PC-3 (cell line): ENCODE measurements around the gene MAP3K7CL.

Experiments used
- EZH2 ChIP-seq: fragments of 300-600 bp; sonication (generic); IDR thresholded peaks from one replicate; pipeline ENCODE4 v1.6.1; 2017; ENCODE audit warnings: antibody characterized with exemption, mild to moderate bottlenecking, low read length; ENCODE audit not compliant: unreplicated experiment
- EZH2phosphoT487 ChIP-seq: fragments of 300-600 bp; sonication (generic); IDR thresholded peaks from 2 replicates; pipeline ENCODE4 v1.6.1; 2018; ENCODE audit warnings: mild to moderate bottlenecking, antibody characterized with exemption, low read length, borderline replicate concordance
- TF ChIP-seq, protein P1 (sequence below): fragments of 300-600 bp; sonication (generic); conservative IDR thresholded peaks from 2 replicates; pipeline ENCODE4 v1.5.1; 2017; ENCODE audit warnings: antibody characterized with exemption, low read depth, mild to moderate bottlenecking, low read length

DNA sequence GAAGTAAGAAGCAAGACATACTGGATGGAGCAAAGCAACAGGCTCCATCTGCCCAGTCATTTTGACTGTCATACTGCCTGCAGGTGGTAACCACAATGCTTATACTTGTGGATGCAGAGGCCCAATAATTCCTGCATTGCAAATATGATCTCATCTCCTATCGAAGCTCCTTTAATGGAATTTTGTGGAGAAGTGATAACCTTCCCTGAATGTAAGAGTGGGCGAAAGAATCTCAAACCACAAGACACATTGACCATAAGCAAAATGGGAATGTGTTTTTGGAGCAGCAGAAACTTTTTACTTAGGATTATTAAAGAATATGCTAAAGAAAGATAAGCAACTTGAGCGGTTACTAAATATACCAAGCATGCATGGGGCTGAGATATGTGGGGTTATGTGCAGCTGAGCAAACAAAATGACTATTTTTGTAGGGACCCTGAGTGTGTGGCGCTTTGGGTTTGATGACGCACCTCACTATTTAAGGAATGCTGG is 90.9 kb downstream of the MAP3K7CL start:
- TF ChIP-seq, protein P1, sequence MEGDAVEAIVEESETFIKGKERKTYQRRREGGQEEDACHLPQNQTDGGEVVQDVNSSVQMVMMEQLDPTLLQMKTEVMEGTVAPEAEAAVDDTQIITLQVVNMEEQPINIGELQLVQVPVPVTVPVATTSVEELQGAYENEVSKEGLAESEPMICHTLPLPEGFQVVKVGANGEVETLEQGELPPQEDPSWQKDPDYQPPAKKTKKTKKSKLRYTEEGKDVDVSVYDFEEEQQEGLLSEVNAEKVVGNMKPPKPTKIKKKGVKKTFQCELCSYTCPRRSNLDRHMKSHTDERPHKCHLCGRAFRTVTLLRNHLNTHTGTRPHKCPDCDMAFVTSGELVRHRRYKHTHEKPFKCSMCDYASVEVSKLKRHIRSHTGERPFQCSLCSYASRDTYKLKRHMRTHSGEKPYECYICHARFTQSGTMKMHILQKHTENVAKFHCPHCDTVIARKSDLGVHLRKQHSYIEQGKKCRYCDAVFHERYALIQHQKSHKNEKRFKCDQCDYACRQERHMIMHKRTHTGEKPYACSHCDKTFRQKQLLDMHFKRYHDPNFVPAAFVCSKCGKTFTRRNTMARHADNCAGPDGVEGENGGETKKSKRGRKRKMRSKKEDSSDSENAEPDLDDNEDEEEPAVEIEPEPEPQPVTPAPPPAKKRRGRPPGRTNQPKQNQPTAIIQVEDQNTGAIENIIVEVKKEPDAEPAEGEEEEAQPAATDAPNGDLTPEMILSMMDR = no peak
- TF ChIP-seq EZH2 = no peak
- TF ChIP-seq EZH2phosphoT487 = no peak
